ENCODE measurements around the gene TOM1L1.

- no peak for TF ChIP-seq CTCF (IDR thresholded peaks at IDR 0.05; ENCODE audit: low read depth, low read length, missing input control)
- no peak for TF ChIP-seq FOXA1 (IDR thresholded peaks at IDR 0.05)
- no peak for TF ChIP-seq ZBTB33 (IDR thresholded peaks at IDR 0.05)
- TF ChIP-seq JUND (IDR thresholded peaks at IDR 0.05): no peak
- TF ChIP-seq SP1 (IDR thresholded peaks at IDR 0.05): no peak
- TF ChIP-seq ATF3 (IDR thresholded peaks at IDR 0.05): no peak
- no peak for TF ChIP-seq REST (IDR thresholded peaks at IDR 0.05)
- TF ChIP-seq GABPA (IDR thresholded peaks at IDR 0.05 in 1 of 2, conservative IDR thresholded peaks at IDR 0.05 in 1 of 2): no peak
- no peak for TF ChIP-seq TAF1 (conservative IDR thresholded peaks at IDR 0.05)
- TF ChIP-seq RAD21 (IDR thresholded peaks at IDR 0.05): no peak
- TF ChIP-seq EGR1 (IDR thresholded peaks at IDR 0.05; ENCODE audit: low read depth in 2 of 2): no peak
Measured at GRCh38 chr17:54972406-54973138, 71.9 kb downstream of the TOM1L1 start.

Measured in liver (tissue), 3 donors.